ENCODE results near the gene POLR2L. TPM values are rescaled to one million over a fixed set of nuclear protein-coding genes. Genes with fewer than 3 reads are reported as not detected.

Gene POLR2L
- total RNA-seq, 1 donor from 2014 or later: 111 TPM

- no peak for DNase-seq (ENCODE audit: low spot score)
- peaks cover 2% of the 10 kb centered on the region for H3K4me1 Mint-ChIP-seq (ENCODE audit: low read depth)
- H3K4me3 Mint-ChIP-seq (ENCODE audit: low read depth): no peak overlapping the region
- H3K27me3 Mint-ChIP-seq (ENCODE audit: low read depth): peaks cover 1% of the 10 kb centered on the region
- H3K27ac Mint-ChIP-seq: no peak overlapping the region
- intact Hi-C loops (cut with micrococcal nuclease): loop anchor here (1.0 kb wide), 1 partner anchor 203 kb away; no protein-coding TSS in a partner anchor
- no peaks in the 10 kb centered on the region for H3K36me3 Mint-ChIP-seq (ENCODE audit: low read depth)
- no peaks in the 10 kb centered on the region for H3K9me3 Mint-ChIP-seq
These were observed 5.5 kb upstream of the POLR2L start for GRCh38 chr11:847876-848275.

GRCh38 chr11:846496-847098 lies 4.3 kb upstream of the POLR2L start:
- no peak overlapping the region for H3K27ac Mint-ChIP-seq
- H3K9me3 Mint-ChIP-seq: no peaks in the 10 kb centered on the region
- H3K4me1 Mint-ChIP-seq (ENCODE audit: low read depth): peaks cover 2% of the 10 kb centered on the region
- H3K27me3 Mint-ChIP-seq (ENCODE audit: low read depth): peaks cover 1% of the 10 kb centered on the region
- intact Hi-C loops (cut with micrococcal nuclease): no loop called here
- no peak for DNase-seq (ENCODE audit: low spot score)
- no peak overlapping the region for H3K4me3 Mint-ChIP-seq (ENCODE audit: low read depth)
- H3K36me3 Mint-ChIP-seq (ENCODE audit: low read depth): no peaks in the 10 kb centered on the region

GRCh38 chr11:845872-846495 lies 3.7 kb upstream of the POLR2L start:
- Mint-ChIP-seq H3K4me3 (ENCODE audit: low read depth) (no peak overlapping the region), H3K36me3 (ENCODE audit: low read depth) (no peaks in the 10 kb centered on the region), H3K27me3 (ENCODE audit: low read depth) (peaks cover 1% of the 10 kb centered on the region), H3K9me3 (no peaks in the 10 kb centered on the region), H3K27ac (no peak overlapping the region), H3K4me1 (ENCODE audit: low read depth) (peaks cover 7% of the 10 kb centered on the region)
- intact Hi-C loops (cut with micrococcal nuclease): no loop called here
- DNase-seq (ENCODE audit: low spot score): no peak

GRCh38 chr11:844693-845644 lies 2.6 kb upstream of the POLR2L start:
- Mint-ChIP-seq H3K4me1 (ENCODE audit: low read depth) (peaks cover 14% of the 10 kb centered on the region), H3K27me3 (ENCODE audit: low read depth) (peaks cover 1% of the 10 kb centered on the region), H3K9me3 (no peaks in the 10 kb centered on the region), H3K36me3 (ENCODE audit: low read depth) (peaks cover 10% of the 10 kb centered on the region), H3K4me3 (ENCODE audit: low read depth) (no peak overlapping the region), H3K27ac (no peak overlapping the region)
- intact Hi-C loops (cut with micrococcal nuclease): loop anchor here (5.0 kb wide), 1 partner anchor 67 kb away; the partner anchor contains the start of gene CHID1
- no peak for DNase-seq (ENCODE audit: low spot score)

DNA sequence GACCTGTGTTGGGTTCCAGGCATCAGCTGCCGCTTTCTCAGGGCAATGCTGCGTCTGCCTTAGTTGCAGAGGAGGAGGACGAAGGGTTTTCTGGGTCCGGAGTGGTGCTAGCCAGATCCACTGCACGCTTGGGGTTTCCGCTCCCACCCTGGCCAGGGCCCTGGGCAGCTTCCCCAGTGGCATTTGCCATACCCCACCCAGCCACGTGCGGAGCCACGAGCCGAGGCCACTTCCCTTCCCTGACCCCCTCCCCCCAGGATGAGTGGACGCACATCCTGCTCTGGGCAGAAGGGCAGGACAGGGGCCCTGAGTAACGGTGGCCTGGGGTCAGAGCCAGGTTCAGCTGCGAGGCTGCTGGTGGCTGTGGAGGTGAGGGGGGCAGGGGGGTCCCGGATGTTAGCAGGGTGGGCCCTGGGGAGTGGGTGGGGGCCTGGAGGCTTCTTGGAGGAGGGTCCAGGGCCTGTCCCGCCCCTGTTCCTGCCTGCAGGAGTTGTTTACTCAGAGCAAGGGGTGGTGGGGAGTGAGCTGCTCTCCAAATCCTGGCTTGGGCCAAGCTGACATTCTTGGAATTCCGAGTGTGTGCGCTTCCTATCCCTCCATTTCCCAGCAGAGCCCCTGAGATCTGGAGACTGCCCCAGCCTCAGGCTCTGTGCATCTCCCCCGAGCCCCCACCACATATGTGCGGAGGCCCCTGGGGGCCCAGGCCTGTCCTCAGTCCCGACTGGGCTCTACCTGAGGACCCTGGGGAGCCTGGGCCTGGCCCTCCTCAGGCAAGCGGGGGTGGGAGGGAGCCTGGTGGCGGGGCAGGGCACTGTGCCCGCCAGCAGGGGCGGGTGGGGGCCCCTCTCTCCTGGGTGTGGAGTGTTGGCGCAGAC lies 1.7 kb upstream of the POLR2L start:
- Mint-ChIP-seq H3K4me3 (ENCODE audit: low read depth) (peak overlapping the region; percentile 77), H3K4me1 (ENCODE audit: low read depth) (peaks cover 14% of the 10 kb centered on the region), H3K36me3 (ENCODE audit: low read depth) (peaks cover 15% of the 10 kb centered on the region), H3K27me3 (ENCODE audit: low read depth) (peaks cover 1% of the 10 kb centered on the region), H3K9me3 (no peaks in the 10 kb centered on the region), H3K27ac (peak overlapping the region; percentile 38)
- intact Hi-C loops (cut with micrococcal nuclease): loop anchor here (5.0 kb wide), 1 partner anchor 68 kb away; the partner anchor contains the start of gene CHID1
- no peak for DNase-seq (ENCODE audit: low spot score)

DNA sequence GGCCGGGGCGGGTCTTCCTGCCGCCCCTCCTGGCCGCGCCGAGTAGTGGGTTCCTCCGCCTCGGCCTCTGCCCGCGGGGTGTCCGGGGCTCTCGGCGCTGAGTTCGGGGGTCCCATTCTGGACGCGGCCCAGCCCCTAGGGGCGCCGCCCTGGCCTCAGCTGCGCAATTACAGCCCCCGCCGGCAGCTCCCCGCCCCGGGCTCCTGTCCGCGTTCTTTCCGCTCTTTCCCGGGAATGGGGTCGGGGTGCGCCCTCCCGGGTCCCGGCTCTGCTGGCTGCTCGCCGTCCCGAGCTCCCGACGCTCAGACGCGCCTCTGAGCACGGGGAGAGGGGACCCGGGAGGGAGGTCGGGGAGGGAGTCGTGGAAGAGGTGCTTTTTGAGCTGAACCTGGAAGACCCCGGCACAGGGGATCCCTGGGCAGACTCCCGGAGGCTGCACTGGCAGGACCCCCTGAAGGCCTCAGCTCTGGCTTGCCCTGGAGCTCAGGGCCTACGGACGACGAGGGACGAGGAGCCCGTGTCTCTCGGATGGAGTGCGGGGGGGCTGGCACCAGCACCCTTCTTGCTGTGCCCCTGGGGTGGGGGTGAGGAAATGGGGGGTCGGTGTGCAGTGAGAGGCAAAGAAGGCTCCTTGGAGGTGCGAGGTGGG lies 881 bp upstream of the POLR2L start:
- Mint-ChIP-seq H3K27me3 (ENCODE audit: low read depth) (peaks cover 1% of the 10 kb centered on the region), H3K9me3 (no peaks in the 10 kb centered on the region), H3K27ac (no peak overlapping the region), H3K4me1 (ENCODE audit: low read depth) (peaks cover 11% of the 10 kb centered on the region), H3K4me3 (ENCODE audit: low read depth) (peak overlapping the region; percentile 77), H3K36me3 (ENCODE audit: low read depth) (peaks cover 22% of the 10 kb centered on the region)
- no peak for DNase-seq (ENCODE audit: low spot score)
- intact Hi-C loops (cut with micrococcal nuclease): loop anchor here (5.0 kb wide), 1 partner anchor 69 kb away; the partner anchor contains the start of gene CHID1

DNA sequence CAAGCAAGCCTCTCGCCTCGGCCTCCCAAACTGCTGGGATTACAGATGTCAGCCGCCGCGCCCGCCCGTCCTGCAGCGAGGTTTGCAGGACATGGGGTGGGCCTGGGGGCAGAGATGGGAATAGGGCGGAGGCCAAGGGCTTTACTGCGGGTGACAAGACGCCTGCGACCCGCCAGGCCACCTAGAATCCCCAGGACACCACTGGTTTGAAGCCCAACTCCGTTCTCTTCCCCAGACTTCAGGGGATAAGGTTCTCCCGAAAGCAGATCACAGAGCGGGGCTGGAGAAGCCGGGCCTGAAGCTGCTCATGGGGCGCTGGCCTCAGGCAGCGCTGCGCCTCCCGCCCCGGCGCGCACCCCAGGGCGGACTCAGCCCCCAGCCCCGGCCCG lies 354 bp downstream of the POLR2L start:
- Mint-ChIP-seq H3K4me1 (ENCODE audit: low read depth) (peaks cover 11% of the 10 kb centered on the region), H3K9me3 (no peaks in the 10 kb centered on the region), H3K4me3 (ENCODE audit: low read depth) (peak overlapping the region; percentile 86), H3K27ac (peak overlapping the region; percentile 81), H3K27me3 (ENCODE audit: low read depth) (peaks cover 1% of the 10 kb centered on the region), H3K36me3 (ENCODE audit: low read depth) (peaks cover 25% of the 10 kb centered on the region)
- no peak for DNase-seq (ENCODE audit: low spot score)
- intact Hi-C loops (cut with micrococcal nuclease): loop anchor here (1.0 to 5.0 kb wide), 2 partner anchors 9 to 70 kb away; partner anchors contain the start of gene CHID1

GRCh38 chr11:839875-840617 lies 2.3 kb downstream of the POLR2L start:
- H3K27ac Mint-ChIP-seq: no peak overlapping the region
- H3K4me3 Mint-ChIP-seq (ENCODE audit: low read depth): peak overlapping the region; percentile 86
- peaks cover 1% of the 10 kb centered on the region for H3K27me3 Mint-ChIP-seq (ENCODE audit: low read depth)
- H3K9me3 Mint-ChIP-seq: no peaks in the 10 kb centered on the region
- peaks cover 11% of the 10 kb centered on the region for H3K4me1 Mint-ChIP-seq (ENCODE audit: low read depth)
- DNase-seq (ENCODE audit: low spot score): no peak
- peaks cover 25% of the 10 kb centered on the region for H3K36me3 Mint-ChIP-seq (ENCODE audit: low read depth)
- intact Hi-C loops (cut with micrococcal nuclease): loop anchor here (5.0 kb wide), 1 partner anchor 72 kb away; the partner anchor contains the start of gene CHID1

DNA sequence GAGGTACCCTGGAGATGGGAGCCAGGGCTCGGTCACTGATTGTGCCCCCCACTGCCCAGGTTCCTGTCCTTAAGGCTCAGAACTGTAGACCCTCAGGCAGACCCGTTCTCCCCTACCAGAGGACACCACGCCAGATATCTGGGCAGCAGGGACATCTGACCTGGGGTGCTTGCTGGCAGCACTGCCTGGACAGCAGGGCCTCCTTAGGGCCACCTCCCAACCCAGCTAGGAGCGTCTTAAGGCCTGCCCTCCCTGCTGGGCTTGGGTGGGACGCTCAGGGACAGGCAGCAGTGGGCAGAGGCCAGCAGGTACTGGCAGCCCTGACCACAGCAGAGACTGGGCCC lies 3.1 kb downstream of the POLR2L start:
- Mint-ChIP-seq H3K27ac (no peak overlapping the region), H3K27me3 (ENCODE audit: low read depth) (no peaks in the 10 kb centered on the region), H3K9me3 (no peaks in the 10 kb centered on the region), H3K36me3 (ENCODE audit: low read depth) (peaks cover 25% of the 10 kb centered on the region), H3K4me3 (ENCODE audit: low read depth) (no peak overlapping the region), H3K4me1 (ENCODE audit: low read depth) (peaks cover 11% of the 10 kb centered on the region)
- intact Hi-C loops (cut with micrococcal nuclease): no loop called here
- no peak for DNase-seq (ENCODE audit: low spot score)

- Mint-ChIP-seq H3K4me3 (ENCODE audit: low read depth) (no peak overlapping the region), H3K36me3 (ENCODE audit: low read depth) (peaks cover 25% of the 10 kb centered on the region), H3K4me1 (ENCODE audit: low read depth) (peaks cover 15% of the 10 kb centered on the region), H3K27ac (no peak overlapping the region), H3K9me3 (no peaks in the 10 kb centered on the region), H3K27me3 (ENCODE audit: low read depth) (no peaks in the 10 kb centered on the region)
- intact Hi-C loops (cut with micrococcal nuclease): no loop called here
- no peak for DNase-seq (ENCODE audit: low spot score)
These were observed 3.7 kb downstream of the POLR2L start for GRCh38 chr11:838441-839279.

- intact Hi-C loops (cut with micrococcal nuclease): no loop called here
- Mint-ChIP-seq H3K36me3 (ENCODE audit: low read depth) (peaks cover 25% of the 10 kb centered on the region), H3K4me3 (ENCODE audit: low read depth) (no peak overlapping the region), H3K27me3 (ENCODE audit: low read depth) (no peaks in the 10 kb centered on the region), H3K9me3 (no peaks in the 10 kb centered on the region), H3K4me1 (ENCODE audit: low read depth) (peaks cover 15% of the 10 kb centered on the region), H3K27ac (no peak overlapping the region)
- no peak for DNase-seq (ENCODE audit: low spot score)
These were observed 4.4 kb downstream of the POLR2L start for GRCh38 chr11:837990-838307.

All from activated T-helper 2 cell treated with anti-CD3 and anti-CD28 coated beads, Interferon-gamma antibody, Interleukin-2, Interleukin-4, amounts not matched to agents 10 μg/mL and 5 μg/mL and 100 μg/mL, durations not matched to agents 14 hours and 24 hours and 36 hours (primary cell).